Dendritic cell treated with granulocyte-macrophage colony-stimulating factor and Interleukin-4, amounts not matched to agents 40 ng/mL and 50 ng/mL, for 4 days (primary cell): ENCODE measurements around the gene PPP3CA.

Source experiments
- H3K27ac Mint-ChIP-seq: one replicate; pipeline ENCODE4 v1.8.0; 2022; ENCODE audit warnings: mild to moderate bottlenecking, mixed read lengths
- H3K27me3 Mint-ChIP-seq: one replicate; pipeline ENCODE4 v1.8.0; 2022; ENCODE audit warnings: mild to moderate bottlenecking, mixed read lengths
- H3K36me3 Mint-ChIP-seq: one replicate; pipeline ENCODE4 v1.8.0; 2022; ENCODE audit warnings: low read depth, mixed read lengths
- H3K4me1 Mint-ChIP-seq: one replicate; pipeline ENCODE4 v1.8.0; 2022; ENCODE audit warnings: low read depth, mixed read lengths
- H3K4me3 Mint-ChIP-seq: one replicate; pipeline ENCODE4 v1.8.0; 2022; ENCODE audit warnings: mild to moderate bottlenecking, moderate library complexity, mixed read lengths
- H3K9me3 Mint-ChIP-seq: one replicate; pipeline ENCODE4 v1.8.0; 2022; ENCODE audit warnings: mixed read lengths
- intact Hi-C: fragments of 100-400 bp; cut with micrococcal nuclease; formaldehyde crosslinking; loops from one replicate; pipeline ENCODE4 v1.15.0; 2022

PPP3CA gene

DNA sequence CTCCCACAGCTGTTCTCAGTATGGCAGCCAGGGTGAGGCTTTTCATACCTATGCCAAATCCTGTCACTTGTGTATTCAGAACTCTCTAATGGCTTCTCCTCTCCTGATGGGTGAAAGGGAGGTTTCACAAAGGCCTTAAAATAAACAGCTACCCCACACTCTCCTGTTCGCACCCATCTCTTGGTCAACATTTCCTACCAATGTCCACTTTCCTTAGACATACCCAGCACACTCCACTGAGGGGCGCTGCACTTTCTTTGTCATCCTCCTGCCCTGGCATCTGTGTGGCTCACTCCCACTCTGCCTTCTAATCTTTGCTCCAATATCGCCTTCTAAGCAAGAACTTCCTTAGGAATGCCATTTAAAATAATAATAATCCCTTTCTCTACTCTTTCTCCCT lies 313.3 kb downstream of the PPP3CA start:
- intact Hi-C loops, result no loop called here
- H3K4me3 Mint-ChIP-seq, result no peak overlapping the region
- no peaks in the 10 kb centered on the region for H3K9me3 Mint-ChIP-seq
- peaks cover 65% of the 10 kb centered on the region for H3K36me3 Mint-ChIP-seq
- peak overlapping the region; percentile 16 for H3K27ac Mint-ChIP-seq
- H3K27me3 Mint-ChIP-seq, result no peaks in the 10 kb centered on the region
- peaks cover 7% of the 10 kb centered on the region for H3K4me1 Mint-ChIP-seq

DNA sequence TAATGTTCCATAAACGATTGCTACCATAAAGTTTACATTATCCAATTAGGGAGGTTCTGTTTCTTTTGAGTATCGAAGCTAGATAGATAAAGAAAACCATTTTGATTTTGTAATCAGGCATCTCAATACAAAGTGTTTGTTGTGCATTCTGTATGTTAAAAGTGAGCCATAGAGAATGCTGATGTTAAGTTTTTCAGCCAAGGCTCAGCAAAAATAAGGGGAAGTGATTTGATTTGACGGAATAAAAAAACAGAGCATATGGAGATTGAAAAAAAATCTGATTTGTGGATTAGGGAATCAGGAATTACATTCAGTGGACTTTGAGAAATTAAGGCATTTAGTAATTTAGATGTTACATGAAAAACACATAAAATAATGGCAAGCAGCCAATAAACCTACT lies 314.8 kb downstream of the PPP3CA start:
- Mint-ChIP-seq H3K4me3 (no peak overlapping the region), H3K36me3 (peaks cover 57% of the 10 kb centered on the region), H3K9me3 (no peaks in the 10 kb centered on the region), H3K4me1 (peaks cover 7% of the 10 kb centered on the region), H3K27me3 (no peaks in the 10 kb centered on the region), H3K27ac (peak overlapping the region; percentile 19)
- intact Hi-C loops, result no loop called here

DNA sequence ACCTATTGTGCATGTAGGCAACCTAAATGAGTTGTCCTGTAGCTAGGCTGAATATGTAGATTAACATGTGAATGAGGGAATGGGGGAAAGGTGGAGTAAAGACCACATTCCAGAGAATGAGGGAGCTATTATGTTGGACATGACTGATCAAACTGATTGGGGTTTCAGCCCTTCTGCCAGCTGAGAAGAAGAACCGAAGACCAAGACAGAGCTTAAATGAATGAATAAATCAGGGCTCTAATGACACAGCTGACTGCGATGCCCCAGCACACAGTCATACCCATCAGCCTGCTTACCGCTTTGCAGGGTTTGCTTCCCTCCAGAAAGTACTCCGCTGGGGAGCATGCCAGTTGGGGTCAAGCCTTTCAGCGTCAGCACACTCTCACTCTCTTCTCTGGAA lies 315.4 kb downstream of the PPP3CA start:
- peak overlapping the region; percentile 19 for H3K27ac Mint-ChIP-seq
- H3K9me3 Mint-ChIP-seq, result no peaks in the 10 kb centered on the region
- intact Hi-C loops, result no loop called here

DNA sequence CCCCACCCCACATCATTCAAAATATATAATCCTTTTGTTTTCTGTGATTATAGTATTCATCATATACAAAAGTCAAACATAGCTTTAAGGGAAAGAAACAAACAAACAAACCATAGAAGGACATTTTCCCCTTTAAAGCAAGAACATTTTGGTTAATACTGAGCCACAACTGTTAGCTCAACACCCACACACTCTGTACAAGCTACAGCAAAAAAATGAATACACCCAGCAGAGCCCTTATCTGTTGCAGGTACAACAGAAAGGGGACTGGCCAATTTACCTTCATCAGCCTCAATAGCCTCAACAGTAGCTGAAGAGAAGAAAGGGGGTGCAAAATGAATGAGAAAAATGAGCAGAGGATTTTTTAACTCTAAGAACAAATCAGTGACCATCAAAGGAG lies 318.4 kb downstream of the PPP3CA start:
- Mint-ChIP-seq H3K9me3 (no peaks in the 10 kb centered on the region), H3K4me3 (no peak overlapping the region), H3K36me3 (peaks cover 56% of the 10 kb centered on the region), H3K4me1 (no peaks in the 10 kb centered on the region), H3K27ac (no peak overlapping the region), H3K27me3 (no peaks in the 10 kb centered on the region)
- intact Hi-C loops, result no loop called here

More for the DNA sequence above, 315.4 kb downstream of the PPP3CA start:
- Mint-ChIP-seq H3K27me3 (no peaks in the 10 kb centered on the region), H3K4me3 (no peak overlapping the region), H3K4me1 (peaks cover 7% of the 10 kb centered on the region), H3K36me3 (peaks cover 51% of the 10 kb centered on the region)

DNA sequence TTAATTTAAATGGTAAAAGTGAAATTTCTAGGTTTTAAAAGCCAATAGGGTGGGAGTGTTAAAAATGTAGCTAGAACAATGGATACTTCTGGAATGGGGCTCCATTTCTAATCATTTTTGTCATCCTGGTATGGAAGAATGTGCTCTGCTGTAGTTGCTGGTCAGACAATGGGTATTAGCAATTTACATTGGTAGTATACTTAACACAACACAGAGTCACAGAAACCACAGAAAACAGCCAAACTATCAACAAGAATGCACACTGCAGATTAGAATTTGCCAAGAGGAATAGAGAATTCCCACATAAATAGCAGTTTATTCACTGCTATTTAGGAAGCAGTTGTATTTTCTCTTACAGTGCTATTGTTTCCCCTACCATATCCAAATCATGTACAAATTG lies 319.6 kb downstream of the PPP3CA start:
- Mint-ChIP-seq H3K27ac (no peak overlapping the region), H3K4me3 (no peak overlapping the region), H3K27me3 (no peaks in the 10 kb centered on the region), H3K4me1 (no peaks in the 10 kb centered on the region), H3K9me3 (no peaks in the 10 kb centered on the region), H3K36me3 (peaks cover 57% of the 10 kb centered on the region)
- intact Hi-C loops, result no loop called here

DNA sequence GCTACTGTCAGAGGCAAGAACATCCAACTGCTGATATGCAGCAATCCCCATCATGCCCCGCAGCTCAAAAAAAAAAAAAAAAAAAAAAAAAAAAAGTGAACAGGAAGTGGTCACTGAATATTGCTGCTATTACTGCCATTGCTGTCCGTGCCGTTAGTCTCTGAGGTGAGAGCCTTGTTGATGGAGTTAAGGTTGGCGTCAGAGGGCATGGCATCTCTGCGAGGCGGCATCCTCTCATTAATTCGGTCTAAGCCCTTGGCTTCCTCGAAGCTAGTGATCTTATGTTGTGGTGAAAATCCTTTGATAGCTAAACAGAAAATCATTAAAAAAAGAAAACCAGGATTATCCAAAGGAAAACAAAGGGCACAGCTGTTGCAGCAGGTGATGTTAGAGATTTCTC lies 321.6 kb downstream of the PPP3CA start:
- Mint-ChIP-seq H3K4me3 (no peak overlapping the region), H3K27ac (no peak overlapping the region), H3K4me1 (peaks cover 15% of the 10 kb centered on the region), H3K36me3 (peaks cover 47% of the 10 kb centered on the region), H3K27me3 (no peaks in the 10 kb centered on the region), H3K9me3 (no peaks in the 10 kb centered on the region)
- intact Hi-C loops, result no loop called here

DNA sequence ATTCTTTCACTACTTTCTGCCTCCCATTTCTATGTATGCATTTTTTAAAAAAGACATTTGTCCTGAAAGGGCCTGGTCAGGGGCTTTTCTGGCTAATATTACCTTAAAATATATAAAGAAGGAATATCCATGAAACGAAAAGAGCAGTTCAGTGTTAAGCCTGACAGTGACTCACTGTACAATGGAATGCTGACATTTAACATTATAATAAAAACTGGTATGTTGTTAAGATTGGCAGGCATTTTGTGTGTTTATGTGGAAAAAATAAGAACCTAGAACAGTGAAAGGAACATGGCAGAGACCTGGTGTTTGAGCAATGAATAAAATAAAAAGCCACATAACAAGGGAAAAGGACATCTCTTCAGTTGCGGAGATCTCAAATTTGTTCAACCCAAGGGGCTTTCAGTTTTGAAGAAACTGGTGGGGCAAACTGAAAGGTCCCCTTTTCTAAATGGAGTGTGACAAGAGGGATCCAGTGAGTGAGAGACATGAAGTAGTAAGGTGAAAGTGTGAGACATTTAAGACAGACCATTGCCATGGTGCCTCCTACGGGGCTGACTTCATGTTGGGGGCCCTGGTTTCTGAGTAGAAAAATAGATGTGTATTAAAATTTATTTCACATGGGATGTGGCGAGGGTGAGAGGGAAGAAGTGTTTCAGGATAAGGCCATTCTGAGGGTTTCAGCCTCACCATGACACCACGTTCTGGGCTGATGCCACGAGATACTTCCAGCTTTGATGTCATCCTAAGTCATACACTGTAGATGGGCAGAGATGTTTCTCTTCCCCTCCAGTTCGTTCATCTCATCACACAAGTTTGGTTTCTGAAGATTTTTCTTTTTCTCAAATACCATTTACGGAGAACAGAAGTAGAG lies 324.9 kb downstream of the PPP3CA start:
- no peak overlapping the region for H3K4me3 Mint-ChIP-seq
- H3K27me3 Mint-ChIP-seq, result no peaks in the 10 kb centered on the region
- peaks cover 31% of the 10 kb centered on the region for H3K4me1 Mint-ChIP-seq
- intact Hi-C loops, result no loop called here
- no peaks in the 10 kb centered on the region for H3K9me3 Mint-ChIP-seq
- peaks cover 33% of the 10 kb centered on the region for H3K36me3 Mint-ChIP-seq
- no peak overlapping the region for H3K27ac Mint-ChIP-seq

DNA sequence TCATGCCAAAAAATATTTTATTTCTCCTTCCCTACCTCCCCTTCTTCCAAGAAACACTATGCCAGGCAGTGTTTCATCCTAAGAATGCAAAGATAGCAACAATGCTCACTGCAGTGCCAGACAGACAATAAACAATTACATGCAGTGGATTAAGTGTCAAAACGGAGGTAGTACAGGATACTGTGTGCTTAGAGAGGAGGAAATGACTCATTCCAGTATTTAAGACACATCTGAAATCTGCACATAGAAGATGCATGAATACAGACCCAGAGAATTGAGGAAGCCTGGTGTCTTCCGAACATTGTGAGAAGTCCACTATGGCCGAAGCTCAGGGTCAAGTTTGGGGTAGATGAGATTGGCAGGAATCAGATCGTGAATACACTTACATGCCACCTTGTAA lies 326.4 kb downstream of the PPP3CA start:
- Mint-ChIP-seq H3K27me3 (no peaks in the 10 kb centered on the region), H3K27ac (no peak overlapping the region), H3K4me3 (no peak overlapping the region), H3K4me1 (peaks cover 31% of the 10 kb centered on the region), H3K36me3 (peaks cover 25% of the 10 kb centered on the region), H3K9me3 (no peaks in the 10 kb centered on the region)
- intact Hi-C loops, result no loop called here

DNA sequence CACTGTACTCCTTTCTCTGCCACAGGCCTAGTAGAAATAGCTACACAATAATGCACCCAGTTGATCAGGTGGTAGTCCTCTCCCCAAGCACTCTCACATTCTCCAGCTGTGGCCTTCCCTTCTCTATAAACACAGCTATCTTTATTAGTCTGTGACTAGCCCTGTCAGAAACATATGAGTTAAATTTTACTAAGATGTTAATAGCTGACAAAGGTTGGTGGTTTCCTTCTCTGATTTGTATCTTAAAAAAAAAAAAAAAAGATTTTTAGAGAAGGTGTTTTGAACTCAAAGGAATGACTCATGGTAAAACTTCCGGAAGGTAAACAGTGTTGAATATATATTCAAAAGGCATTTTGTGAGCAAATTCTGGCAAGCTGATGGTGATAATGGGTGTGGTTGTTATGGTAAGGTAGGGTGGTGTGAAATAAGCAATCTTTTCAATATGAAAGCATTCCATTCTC lies 327.4 kb downstream of the PPP3CA start:
- no peaks in the 10 kb centered on the region for H3K9me3 Mint-ChIP-seq
- intact Hi-C loops, result no loop called here
- no peak overlapping the region for H3K27ac Mint-ChIP-seq
- no peak overlapping the region for H3K4me3 Mint-ChIP-seq
- peaks cover 15% of the 10 kb centered on the region for H3K36me3 Mint-ChIP-seq
- peaks cover 31% of the 10 kb centered on the region for H3K4me1 Mint-ChIP-seq
- H3K27me3 Mint-ChIP-seq, result no peaks in the 10 kb centered on the region

DNA sequence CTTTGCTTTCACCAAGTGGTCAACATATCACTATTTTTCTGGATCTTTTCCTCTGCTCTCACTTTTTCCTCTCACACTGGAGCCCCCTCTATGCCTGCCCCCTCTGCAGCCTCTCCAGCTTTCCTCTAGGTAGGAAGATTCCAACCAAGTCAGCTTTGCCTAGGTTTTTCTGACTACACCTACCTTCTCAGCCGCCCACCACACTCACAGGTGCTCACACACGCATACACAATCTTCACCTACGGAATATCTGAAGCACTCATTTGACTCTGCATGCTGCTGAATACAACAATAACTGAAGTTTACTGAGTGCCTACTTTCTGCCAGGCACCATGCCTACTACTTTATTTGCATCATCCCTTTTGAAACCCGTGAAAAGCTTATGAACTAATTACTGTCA lies 328.0 kb downstream of the PPP3CA start:
- H3K9me3 Mint-ChIP-seq, result no peaks in the 10 kb centered on the region
- intact Hi-C loops, result no loop called here
- no peaks in the 10 kb centered on the region for H3K27me3 Mint-ChIP-seq
- H3K36me3 Mint-ChIP-seq, result peaks cover 14% of the 10 kb centered on the region
- no peak overlapping the region for H3K4me3 Mint-ChIP-seq
- peaks cover 31% of the 10 kb centered on the region for H3K4me1 Mint-ChIP-seq
- H3K27ac Mint-ChIP-seq, result peak overlapping the region; percentile 8

DNA sequence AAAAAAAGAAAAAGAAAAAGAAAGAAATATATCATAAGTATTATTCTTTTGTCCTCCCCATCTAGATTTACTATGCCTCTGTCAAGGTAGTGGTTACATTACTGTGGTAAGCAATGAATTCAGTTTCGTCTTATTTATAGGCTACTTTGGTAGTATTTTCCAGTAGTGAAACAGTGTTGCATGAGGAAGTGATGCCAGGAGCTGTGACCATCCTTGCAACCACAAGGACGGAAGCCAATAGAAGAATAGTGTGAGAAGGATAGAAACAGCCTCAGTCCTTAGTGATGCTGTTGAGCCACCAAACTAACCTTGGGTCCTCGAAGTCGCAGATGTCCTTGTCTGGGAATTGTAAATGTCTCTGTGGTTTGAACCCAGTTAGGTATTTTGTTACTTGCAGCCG lies 328.5 kb downstream of the PPP3CA start:
- Mint-ChIP-seq H3K9me3 (no peaks in the 10 kb centered on the region), H3K27ac (peak overlapping the region; percentile 8), H3K36me3 (peaks cover 14% of the 10 kb centered on the region), H3K4me1 (peaks cover 31% of the 10 kb centered on the region), H3K4me3 (no peak overlapping the region), H3K27me3 (no peaks in the 10 kb centered on the region)
- intact Hi-C loops, result no loop called here

DNA sequence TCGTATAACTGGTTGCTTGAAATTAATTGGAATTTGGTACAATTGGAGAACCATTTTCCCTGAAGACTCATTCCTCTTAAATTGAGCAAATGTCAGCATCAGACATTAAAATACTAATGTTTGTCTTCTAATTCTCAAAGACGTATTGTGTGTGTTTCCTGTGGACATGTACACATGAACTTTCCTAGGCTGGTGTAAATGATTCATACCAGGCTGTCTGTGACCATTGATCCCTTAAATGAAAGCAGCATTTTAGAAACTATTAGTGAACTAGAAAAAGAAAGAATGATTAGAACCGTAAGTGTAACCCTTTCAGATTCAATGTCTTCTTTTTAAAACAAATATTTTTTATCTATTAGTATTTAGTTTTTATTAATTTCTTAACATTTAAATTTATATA lies 332.9 kb downstream of the PPP3CA start:
- intact Hi-C loops, result no loop called here
- peaks cover 12% of the 10 kb centered on the region for H3K4me1 Mint-ChIP-seq
- H3K9me3 Mint-ChIP-seq, result no peaks in the 10 kb centered on the region
- no peak overlapping the region for H3K27ac Mint-ChIP-seq
- no peaks in the 10 kb centered on the region for H3K36me3 Mint-ChIP-seq
- no peak overlapping the region for H3K4me3 Mint-ChIP-seq
- H3K27me3 Mint-ChIP-seq, result no peaks in the 10 kb centered on the region

DNA sequence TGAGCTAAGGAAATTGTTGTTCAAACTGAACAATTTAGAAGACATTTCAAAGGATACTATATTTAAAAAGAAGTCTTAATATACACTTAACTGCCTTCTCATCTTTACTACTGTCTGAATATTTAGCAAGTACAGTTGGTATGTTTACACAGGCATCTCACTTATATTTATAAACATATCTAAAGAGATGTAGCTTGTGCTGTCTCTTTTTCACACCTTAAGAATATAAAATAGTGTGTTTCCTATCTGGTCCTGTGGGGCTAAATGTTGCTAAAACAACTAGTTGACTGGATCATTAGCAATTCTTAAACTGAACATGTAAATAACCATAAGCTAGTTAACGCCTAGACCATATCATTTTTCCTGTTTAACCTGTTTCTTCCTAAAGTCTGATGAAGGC lies 336.3 kb downstream of the PPP3CA start:
- H3K36me3 Mint-ChIP-seq, result no peaks in the 10 kb centered on the region
- no peak overlapping the region for H3K27ac Mint-ChIP-seq
- intact Hi-C loops, result no loop called here
- no peak overlapping the region for H3K4me3 Mint-ChIP-seq
- H3K9me3 Mint-ChIP-seq, result no peaks in the 10 kb centered on the region
- no peaks in the 10 kb centered on the region for H3K27me3 Mint-ChIP-seq
- peaks cover 6% of the 10 kb centered on the region for H3K4me1 Mint-ChIP-seq

DNA sequence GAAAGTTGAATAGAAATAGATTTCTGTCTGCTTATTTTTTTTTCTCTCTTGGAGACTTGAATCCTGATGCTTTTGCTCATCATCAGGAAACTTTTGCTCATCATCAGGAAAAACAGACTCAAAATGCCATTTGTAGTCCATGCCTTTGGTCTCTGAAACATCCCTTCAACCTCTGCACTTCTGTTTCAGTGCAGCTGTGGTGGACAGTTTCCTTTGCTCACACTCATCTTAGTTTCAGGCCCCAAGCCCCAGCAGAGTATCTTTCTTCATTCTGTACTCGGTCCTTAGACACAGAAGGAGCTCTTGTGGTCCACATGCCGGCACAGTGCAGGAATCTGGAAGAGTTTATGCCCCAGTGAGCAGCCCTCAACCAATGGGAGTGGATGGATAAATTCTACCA lies 337.9 kb downstream of the PPP3CA start:
- no peak overlapping the region for H3K4me3 Mint-ChIP-seq
- H3K9me3 Mint-ChIP-seq, result peaks cover 4% of the 10 kb centered on the region
- H3K27me3 Mint-ChIP-seq, result no peaks in the 10 kb centered on the region
- H3K36me3 Mint-ChIP-seq, result no peaks in the 10 kb centered on the region
- intact Hi-C loops, result no loop called here
- H3K27ac Mint-ChIP-seq, result no peak overlapping the region
- H3K4me1 Mint-ChIP-seq, result peaks cover 6% of the 10 kb centered on the region

DNA sequence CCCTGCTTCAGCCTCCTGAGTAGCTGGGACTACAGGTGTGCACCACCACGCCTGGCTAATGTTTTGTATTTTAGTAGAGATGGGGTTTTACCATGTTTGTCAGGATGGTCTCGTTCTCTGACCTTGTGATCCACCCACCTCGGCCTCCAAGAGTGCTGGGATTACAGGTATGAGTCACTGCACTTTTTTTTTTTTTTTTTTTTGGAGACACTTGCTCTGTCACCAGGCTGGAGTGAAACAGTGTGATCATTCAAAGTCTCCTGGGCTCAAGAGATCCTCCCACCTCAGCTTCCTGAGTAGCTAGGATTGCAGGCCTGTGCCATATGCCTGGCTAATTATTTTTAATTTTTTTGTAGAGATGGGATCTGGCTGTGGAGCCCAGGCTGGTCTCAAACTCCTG lies 338.8 kb downstream of the PPP3CA start:
- Mint-ChIP-seq H3K4me3 (no peak overlapping the region), H3K9me3 (peaks cover 6% of the 10 kb centered on the region), H3K27ac (no peak overlapping the region), H3K36me3 (no peaks in the 10 kb centered on the region), H3K27me3 (no peaks in the 10 kb centered on the region), H3K4me1 (peaks cover 6% of the 10 kb centered on the region)
- intact Hi-C loops, result no loop called here
